Measurements from ENCODE around the gene CYB5R2. TPM values are rescaled to one million over a fixed set of nuclear protein-coding genes. Genes with fewer than 3 reads are reported as not detected.

CYB5R2 gene
- total RNA-seq (2014; rRNA removed; shearing (Covaris generic)) (not detected in 2 replicates), total RNA-seq (2022) (not detected in 2 replicates), Bru-seq, nascent RNA (percentile 10 among the genes with signal in this experiment), BruChase-seq, experiment 1, labeled RNA remaining after a 6-hour chase (not detected), BruChase-seq, experiment 2, labeled RNA remaining after a 2-hour chase (percentile 16 among the genes with signal in this experiment)
- long read RNA-seq: 0 reads

DNA sequence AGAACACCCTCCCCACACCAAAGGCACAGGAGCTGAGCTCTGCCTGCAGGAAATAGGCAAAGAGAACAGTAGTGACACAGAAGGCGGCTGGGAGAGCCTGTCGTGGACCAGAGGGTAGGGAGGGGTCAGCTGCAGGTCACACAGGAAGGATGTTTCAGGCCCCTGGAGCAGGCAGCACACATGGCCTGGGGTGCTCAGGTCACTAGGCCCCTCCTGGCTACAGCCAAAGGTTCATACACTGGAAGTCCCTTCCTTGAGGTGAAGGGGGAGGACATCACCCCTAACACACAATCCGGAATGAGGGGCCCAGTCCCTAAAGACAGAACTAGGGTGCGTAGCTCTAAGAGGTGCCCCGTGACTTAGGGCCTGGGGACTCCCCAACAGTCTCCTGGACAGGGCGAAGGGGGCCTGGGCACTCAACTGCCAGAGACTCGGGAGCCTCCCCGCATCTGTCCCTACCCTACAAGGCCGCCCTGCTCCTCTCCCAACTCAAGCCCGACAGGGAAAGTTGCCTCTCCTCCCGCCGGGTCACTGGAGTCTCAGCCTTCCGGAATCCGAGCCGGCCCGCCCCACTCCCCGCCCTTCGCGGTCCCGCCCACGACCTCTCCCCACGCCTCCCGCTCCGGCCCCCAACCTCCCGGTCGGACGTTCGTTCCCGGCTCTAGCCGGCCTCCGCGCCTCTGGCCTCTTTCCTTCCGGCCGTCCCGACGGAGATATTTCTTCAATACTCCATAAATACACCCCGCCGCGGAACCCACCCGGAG, at the start of gene CYB5R2:
Gene CYB5R2, minus strand, starts transcription at position 541 of the 764 bp plus-strand sequence. CDS start 675 bp downstream, outside the sequence.
- no TSS peak for BruUV-seq (replicated peaks)
- ChIA-PET CTCF (ENCODE audit: unreplicated experiment) (no interaction called here), POLR2A (no interaction called here)
- TF ChIP-seq, protein P1, sequence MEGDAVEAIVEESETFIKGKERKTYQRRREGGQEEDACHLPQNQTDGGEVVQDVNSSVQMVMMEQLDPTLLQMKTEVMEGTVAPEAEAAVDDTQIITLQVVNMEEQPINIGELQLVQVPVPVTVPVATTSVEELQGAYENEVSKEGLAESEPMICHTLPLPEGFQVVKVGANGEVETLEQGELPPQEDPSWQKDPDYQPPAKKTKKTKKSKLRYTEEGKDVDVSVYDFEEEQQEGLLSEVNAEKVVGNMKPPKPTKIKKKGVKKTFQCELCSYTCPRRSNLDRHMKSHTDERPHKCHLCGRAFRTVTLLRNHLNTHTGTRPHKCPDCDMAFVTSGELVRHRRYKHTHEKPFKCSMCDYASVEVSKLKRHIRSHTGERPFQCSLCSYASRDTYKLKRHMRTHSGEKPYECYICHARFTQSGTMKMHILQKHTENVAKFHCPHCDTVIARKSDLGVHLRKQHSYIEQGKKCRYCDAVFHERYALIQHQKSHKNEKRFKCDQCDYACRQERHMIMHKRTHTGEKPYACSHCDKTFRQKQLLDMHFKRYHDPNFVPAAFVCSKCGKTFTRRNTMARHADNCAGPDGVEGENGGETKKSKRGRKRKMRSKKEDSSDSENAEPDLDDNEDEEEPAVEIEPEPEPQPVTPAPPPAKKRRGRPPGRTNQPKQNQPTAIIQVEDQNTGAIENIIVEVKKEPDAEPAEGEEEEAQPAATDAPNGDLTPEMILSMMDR (conservative IDR thresholded peaks at IDR 0.05; ENCODE audit: low read length): no peak
- TF ChIP-seq EZH2phosphoT487 (IDR thresholded peaks at IDR 0.05; ENCODE audit: borderline replicate concordance, low read depth, low read length): no peak
- no peaks in the 10 kb centered on the region for H3K79me2 ChIP-seq (ENCODE audit: insufficient read depth, low read depth, low read length)
- H3K4me3 ChIP-seq (ENCODE audit: low read depth, low read length, poor library complexity, severe bottlenecking): no peak within 1 kb of the TSS
- H3K36me3 ChIP-seq (ENCODE audit: insufficient read depth, low read length): peaks cover 14% of the 10 kb centered on the region
- H3K27ac ChIP-seq (ENCODE audit: low read depth, low read length, poor library complexity, severe bottlenecking): no peak within 1 kb of the TSS
- no peaks in the 10 kb centered on the region for H4K20me1 ChIP-seq (ENCODE audit: insufficient read depth, low read length)
- no peak within 1 kb of the TSS for H2AFZ ChIP-seq (ENCODE audit: low read length)
- no peak for DNase-seq (ENCODE audit: low spot score)
- H3K9me3 ChIP-seq (ENCODE audit: low read length): no peaks in the 10 kb centered on the region
- H3K9me2 ChIP-seq (ENCODE audit: insufficient read depth, low read length): no peaks in the 10 kb centered on the region
- H3K4me1 ChIP-seq (ENCODE audit: insufficient read depth, low read length, poor library complexity, severe bottlenecking): no peaks in the 10 kb centered on the region
- peak within 1 kb of the TSS; percentile 20; the same call in 1 of the 2 replicates for H3K4me2 ChIP-seq (ENCODE audit: low read length)
- intact Hi-C loops (cut with micrococcal nuclease; ENCODE audit: unreplicated experiment): no loop called here

DNA sequence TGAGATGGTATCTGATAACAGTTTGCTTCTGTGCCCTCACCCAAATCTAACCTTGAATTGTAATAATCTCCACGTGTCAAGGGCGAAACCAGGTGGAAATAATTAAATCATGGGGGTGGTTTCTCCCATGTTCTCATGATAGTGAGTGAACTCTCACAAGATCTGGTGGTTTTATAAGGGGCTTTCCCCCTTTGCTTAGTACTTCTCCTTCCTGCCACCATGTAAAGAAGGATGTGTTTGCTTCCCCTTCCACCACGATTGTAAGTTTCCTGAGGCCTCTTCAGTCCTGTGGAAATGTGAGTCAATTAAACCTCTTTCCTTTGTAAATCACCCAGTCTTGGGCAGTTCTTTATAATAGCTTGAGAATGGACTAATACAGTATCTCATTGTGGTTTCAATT, 41.5 kb upstream of the CYB5R2 start:
- intact Hi-C loops (cut with micrococcal nuclease; ENCODE audit: unreplicated experiment): no loop called here
- Histone ChIP-seq H3K9me3 (ENCODE audit: low read length) (no peaks in the 10 kb centered on the region), H3K36me3 (ENCODE audit: insufficient read depth, low read length) (no peaks in the 10 kb centered on the region), H3K27ac (ENCODE audit: low read depth, low read length, poor library complexity, severe bottlenecking) (no peak overlapping the region), H3K4me3 (ENCODE audit: low read depth, low read length, poor library complexity, severe bottlenecking) (no peak overlapping the region), H3K4me1 (ENCODE audit: insufficient read depth, low read length, poor library complexity, severe bottlenecking) (no peaks in the 10 kb centered on the region), H3K9me2 (ENCODE audit: insufficient read depth, low read length) (no peaks in the 10 kb centered on the region), H3K4me2 (ENCODE audit: low read length) (no peak overlapping the region), H3K79me2 (ENCODE audit: insufficient read depth, low read depth, low read length) (no peaks in the 10 kb centered on the region), H4K20me1 (ENCODE audit: insufficient read depth, low read length) (no peaks in the 10 kb centered on the region), H2AFZ (ENCODE audit: low read length) (no peak overlapping the region)
- no TSS peak for BruUV-seq (replicated peaks)
- ChIA-PET CTCF (ENCODE audit: unreplicated experiment) (no interaction called here), POLR2A (no interaction called here)
- DNase-seq (ENCODE audit: low spot score): no peak
- TF ChIP-seq EZH2phosphoT487 (IDR thresholded peaks at IDR 0.05; ENCODE audit: borderline replicate concordance, low read depth, low read length): no peak
- TF ChIP-seq, protein P1 (conservative IDR thresholded peaks at IDR 0.05; ENCODE audit: low read length): no peak

DNA sequence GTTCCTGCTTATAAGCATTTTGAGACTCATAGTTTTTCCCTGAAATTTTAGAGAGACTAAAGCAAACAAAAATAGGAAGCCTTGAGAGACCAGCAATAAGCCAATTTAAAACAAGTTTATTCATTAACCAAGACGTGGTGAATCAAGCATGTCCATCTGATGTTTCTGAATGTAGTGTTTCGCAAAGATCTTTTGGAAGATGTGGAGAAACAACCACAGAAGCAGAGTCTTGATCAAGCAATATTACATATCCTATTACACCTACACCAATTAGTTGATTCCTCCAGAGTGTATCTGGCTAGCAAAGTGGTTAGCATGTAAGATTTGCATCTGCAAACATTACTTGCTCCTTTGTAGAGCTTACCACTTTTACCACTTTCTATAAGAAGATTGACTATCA, 33.1 kb upstream of the CYB5R2 start, which contains the start of gene OVCH2:
Gene OVCH2, minus strand, starts transcription at position 101 of the 400 bp plus-strand sequence. Its CDS starts 83 bp downstream, at position 18.
- intact Hi-C loops (cut with micrococcal nuclease; ENCODE audit: unreplicated experiment): no loop called here
- no TSS peak for BruUV-seq (replicated peaks)
- no peaks in the 10 kb centered on the region for H3K79me2 ChIP-seq (ENCODE audit: insufficient read depth, low read depth, low read length)
- no peaks in the 10 kb centered on the region for H3K9me2 ChIP-seq (ENCODE audit: insufficient read depth, low read length)
- no peak for DNase-seq (ENCODE audit: low spot score)
- H4K20me1 ChIP-seq (ENCODE audit: insufficient read depth, low read length): no peaks in the 10 kb centered on the region
- TF ChIP-seq, protein P1 (conservative IDR thresholded peaks at IDR 0.05; ENCODE audit: low read length): no peak
- TF ChIP-seq EZH2phosphoT487 (IDR thresholded peaks at IDR 0.05; ENCODE audit: borderline replicate concordance, low read depth, low read length): no peak
- H3K4me2 ChIP-seq (ENCODE audit: low read length): no peak within 1 kb of the TSS
- H3K9me3 ChIP-seq (ENCODE audit: low read length): no peaks in the 10 kb centered on the region
- ChIA-PET POLR2A (no interaction called here), CTCF (ENCODE audit: unreplicated experiment) (no interaction called here)
- no peak within 1 kb of the TSS for H2AFZ ChIP-seq (ENCODE audit: low read length)
- H3K4me3 ChIP-seq (ENCODE audit: low read depth, low read length, poor library complexity, severe bottlenecking): no peak within 1 kb of the TSS
- no peak within 1 kb of the TSS for H3K27ac ChIP-seq (ENCODE audit: low read depth, low read length, poor library complexity, severe bottlenecking)
- no peaks in the 10 kb centered on the region for H3K36me3 ChIP-seq (ENCODE audit: insufficient read depth, low read length)
- no peaks in the 10 kb centered on the region for H3K4me1 ChIP-seq (ENCODE audit: insufficient read depth, low read length, poor library complexity, severe bottlenecking)

Measured in OCI-LY7 (cell line).